CD4-positive, alpha-beta T cell (primary cell): ENCODE measurements around the gene KRT5. TPM values are rescaled to one million over a fixed set of nuclear protein-coding genes. Genes with fewer than 3 reads are reported as not detected.
A peak's percentile ranks its signal among the peaks of the same experiment; 100 is the strongest.

Experiments
- ATAC-seq: fragments of 200-7000 bp; cut with Tn5 transposase; one replicate; pipeline ENCODE4 v1.10.0; 2022; ENCODE audit warnings: mild to moderate bottlenecking; ENCODE audit not compliant: poor library complexity
- CTCF ChIA-PET: fragments of 350-600 bp; sonication (Branson Sonifier 250); formaldehyde crosslinking; loops from one replicate; lab custom pipeline; 2021; ENCODE audit warnings: antibody characterized with exemption, inconsistent platforms; lab: Charles Lee
- POLR2A ChIA-PET: fragments of 350-600 bp; sonication (Branson Sonifier 250); formaldehyde crosslinking; loops from one replicate; lab custom pipeline; 2021; ENCODE audit warnings: antibody characterized with exemption, inconsistent platforms; lab: Charles Lee
- DNase-seq, 14 experiments: peaks; one replicate each; pipeline ENCODE4 v3.0.0-alpha.2; 2013 to 2020; ENCODE audit warnings: mixed read lengths in 2 of 14
- H3K27ac ChIP-seq, 2 donors: one replicate each; pipeline versions ENCODE4 v1.5.1 to v1.7.0; 2013; ENCODE audit warnings: low read length in 2 of 2, low read depth in 1 of 2, mild to moderate bottlenecking in 1 of 2
- H3K27me3 ChIP-seq, 2 experiments: 1 replicate in 1 of 2; 2 replicates in 1 of 2; pipeline versions ENCODE4 v1.6.1 to v1.7.0; 2013; ENCODE audit warnings: low read length in 2 of 2, control low read depth in 1 of 2, mild to moderate bottlenecking in 1 of 2, moderate library complexity in 1 of 2; ENCODE audit not compliant: insufficient read depth in 2 of 2, control insufficient read depth in 1 of 2
- H3K36me3 ChIP-seq: one replicate; pipeline ENCODE4 v1.6.1; 2013; ENCODE audit warnings: low read length, control low read depth; ENCODE audit not compliant: insufficient read depth
- H3K4me1 ChIP-seq: one replicate; pipeline ENCODE4 v1.6.1; 2013; ENCODE audit warnings: low read length, control low read depth; ENCODE audit not compliant: insufficient read depth
- H3K4me3 ChIP-seq: one replicate; pipeline ENCODE4 v1.5.1; 2013; ENCODE audit warnings: mild to moderate bottlenecking, low read length, moderate library complexity
- H3K9me3 ChIP-seq, 2 experiments: 1 replicate in 1 of 2; 2 replicates in 1 of 2; pipeline versions ENCODE4 v1.6.1 to v1.7.0; 2013; ENCODE audit warnings: low read length in 2 of 2, mild to moderate bottlenecking in 2 of 2, control low read depth in 1 of 2, moderate library complexity in 1 of 2; ENCODE audit not compliant: control insufficient read depth in 1 of 2, insufficient read depth in 1 of 2
- H3K27ac Mint-ChIP-seq: one replicate; pipeline ENCODE4 v1.8.0; 2020; ENCODE audit warnings: mixed read lengths
- H3K27me3 Mint-ChIP-seq: one replicate; pipeline ENCODE4 v1.8.0; 2021; ENCODE audit warnings: mixed read lengths
- H3K36me3 Mint-ChIP-seq: one replicate; pipeline ENCODE4 v1.8.0; 2021; ENCODE audit warnings: low read depth, mixed read lengths
- H3K4me1 Mint-ChIP-seq: one replicate; pipeline ENCODE4 v1.8.0; 2021; ENCODE audit warnings: low read depth, mixed read lengths
- H3K4me3 Mint-ChIP-seq: one replicate; pipeline ENCODE4 v1.8.0; 2020; ENCODE audit warnings: mild to moderate bottlenecking, mixed read lengths
- H3K9me3 Mint-ChIP-seq: one replicate; pipeline ENCODE4 v1.8.0; 2020; ENCODE audit warnings: mixed read lengths
- CTCF ChIP-seq: fragments of 200-600 bp; IDR thresholded peaks from one replicate; pipeline ENCODE4 v1.8.0; 2022; ENCODE audit warnings: antibody characterized with exemption, mild to moderate bottlenecking
- intact Hi-C, 2 experiments: fragments of 100-400 bp; cut with DNase I in 1 of 2; cut with micrococcal nuclease in 1 of 2; formaldehyde crosslinking; loops; one replicate each; pipeline versions ENCODE4 v1.15.1 to v1.9.0; 2023 to 2025; cut with DNase I, micrococcal nuclease
- polyA plus RNA-seq, 2 donors: library from polyadenylated mRNA; unstranded; fragments of 120-200 nt; gene quantifications; one replicate each; pipeline ENCODE4 v1.2.1, GENCODE V29; 2013
- total RNA-seq, 174 experiments: library from RNA in 2 of 174; stranded (reverse) in 2 of 174; gene quantifications; one replicate each; pipeline ENCODE4 v1.2.3 and lab custom pipeline; 2021 to 2026

KRT5 gene
- under 1 TPM; 0.60 to 0.81 TPM for total RNA-seq
- 0.37 TPM for polyA plus RNA-seq (2013, experiment 1 of 2)
- polyA plus RNA-seq (2013, experiment 2 of 2) = 0.46 TPM
- 0 to 5.1 (median 0) reads per million in 172 experiments for total RNA-seq (lab: John Stamatoyannopoulos, UW)

DNA sequence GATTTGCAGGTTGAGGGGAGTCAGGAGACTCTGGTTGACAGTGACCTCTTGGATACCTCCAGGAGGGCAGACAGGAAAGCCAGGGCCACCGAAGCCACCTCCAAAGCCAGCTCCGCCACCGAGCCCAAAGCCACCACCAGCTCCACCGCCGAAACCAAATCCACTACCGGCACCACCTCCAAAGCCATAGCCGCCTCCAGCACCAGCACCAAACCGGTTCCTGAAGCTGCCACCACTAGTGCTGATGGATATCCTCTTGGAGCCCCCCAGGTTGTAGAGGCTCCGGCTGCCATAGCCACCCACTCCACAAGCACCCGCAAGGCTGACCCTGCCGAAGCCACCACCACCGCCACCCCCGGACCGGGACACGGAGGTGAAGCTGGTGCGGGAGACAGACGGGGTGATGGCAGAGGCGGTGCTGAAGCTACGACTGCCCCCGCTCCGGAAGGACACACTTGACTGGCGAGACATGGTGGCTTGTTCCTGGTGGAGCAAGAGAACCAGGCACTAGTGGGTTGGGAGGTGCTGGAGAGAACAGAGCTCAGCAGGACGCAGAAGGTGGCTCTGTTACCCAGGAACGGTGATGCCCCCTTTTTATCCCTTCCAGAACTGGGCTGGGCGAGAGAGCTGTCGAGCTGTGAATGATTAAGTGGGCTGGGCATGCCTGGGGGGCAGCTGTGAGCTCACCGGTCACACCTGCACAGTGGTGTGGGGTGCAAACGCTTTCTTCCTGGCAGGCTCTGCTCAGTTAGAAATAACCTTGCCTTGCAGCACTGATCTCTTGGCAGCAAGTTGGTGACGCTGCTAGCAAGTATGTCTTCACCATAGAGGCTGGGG is at the start of gene KRT5:
Gene KRT5, minus strand, starts transcription at position 569 of the 837 bp plus-strand sequence. Its CDS starts 98 bp downstream, at position 471.
- DNase-seq (no peak), ATAC-seq (no peak)
- Histone ChIP-seq H3K27me3 (peaks cover 0 to 2% of the 10 kb centered on the region in 2 experiments), H3K9me3 (no peaks in the 10 kb centered on the region), H3K4me1 (no peaks in the 10 kb centered on the region), H3K4me3 (no peak within 1 kb of the TSS), H3K27ac (no peak within 1 kb of the TSS), H3K36me3 (no peaks in the 10 kb centered on the region)
- POLR2A ChIA-PET = no interaction called here
- Mint-ChIP-seq H3K9me3 (no peaks in the 10 kb centered on the region), H3K27me3 (peaks cover 3% of the 10 kb centered on the region), H3K27ac (no peak within 1 kb of the TSS), H3K4me1 (no peaks in the 10 kb centered on the region), H3K36me3 (no peaks in the 10 kb centered on the region), H3K4me3 (no peak within 1 kb of the TSS)
- CTCF ChIA-PET = no interaction called here
- intact Hi-C loops = no loop called here
- no peak for TF ChIP-seq CTCF

- Histone ChIP-seq H3K4me1 (no peaks in the 10 kb centered on the region), H3K4me3 (no peak overlapping the region), H3K9me3 (no peaks in the 10 kb centered on the region), H3K36me3 (no peaks in the 10 kb centered on the region), H3K27ac (no peak overlapping the region), H3K27me3 (peaks cover 4 to 11% of the 10 kb centered on the region in 2 experiments)
- POLR2A ChIA-PET = interaction anchor here (0.7 kb wide), 1 partner anchor 8 kb away, joined by 3 read pairs; no protein-coding TSS in a partner anchor
- no peaks in the 10 kb centered on the region for H3K36me3 Mint-ChIP-seq
- H3K9me3 Mint-ChIP-seq = no peaks in the 10 kb centered on the region
- TF ChIP-seq CTCF = no peak
- ATAC-seq (no peak), DNase-seq (no peak)
- no peak overlapping the region for H3K4me3 Mint-ChIP-seq
- intact Hi-C loops = no loop called here
- no peak overlapping the region for H3K27ac Mint-ChIP-seq
- H3K27me3 Mint-ChIP-seq = peaks cover 25% of the 10 kb centered on the region
- H3K4me1 Mint-ChIP-seq = no peaks in the 10 kb centered on the region
- CTCF ChIA-PET = no interaction called here
Observed at GRCh38 chr12:52568111-52568510, 47.9 kb upstream of the KRT5 start.

DNA sequence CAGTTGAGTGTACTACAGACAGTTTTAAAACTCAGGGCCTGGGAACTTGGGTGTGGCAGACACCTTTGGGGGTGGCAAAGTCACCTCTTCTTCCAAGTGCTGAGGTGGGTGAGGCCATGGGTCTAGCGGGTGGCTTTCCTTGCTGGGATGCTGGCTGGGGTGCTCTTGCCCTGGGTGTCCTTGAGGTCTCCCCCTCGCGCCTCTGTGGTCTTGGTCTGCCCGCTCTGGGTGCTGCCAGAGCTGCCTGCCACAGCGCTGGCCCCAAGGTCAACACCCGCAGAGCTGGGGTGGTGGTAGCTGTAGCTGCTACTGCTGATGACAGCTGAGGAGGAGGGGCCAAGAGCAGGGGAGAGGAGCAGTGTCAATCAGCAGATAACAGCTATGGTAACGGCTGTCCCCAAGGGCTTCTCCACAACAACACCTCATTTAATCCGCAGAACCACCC is 46.7 kb upstream of the KRT5 start:
- ChIA-PET POLR2A (no interaction called here), CTCF (no interaction called here)
- H3K36me3 ChIP-seq = no peaks in the 10 kb centered on the region
- no peaks in the 10 kb centered on the region for H3K4me1 ChIP-seq
- H3K4me1 Mint-ChIP-seq = no peaks in the 10 kb centered on the region
- DNase-seq (peak in 5 of 14 experiments; percentile 8 to 85 (median 58)), ATAC-seq (peak; percentile 21)
- H3K9me3 ChIP-seq = no peaks in the 10 kb centered on the region
- no peaks in the 10 kb centered on the region for H3K9me3 Mint-ChIP-seq
- no peak for TF ChIP-seq CTCF
- intact Hi-C loops = no loop called here
- no peak overlapping the region for H3K4me3 Mint-ChIP-seq
- H3K27ac Mint-ChIP-seq = no peak overlapping the region
- no peaks in the 10 kb centered on the region for H3K36me3 Mint-ChIP-seq
- H3K27me3 Mint-ChIP-seq = peaks cover 25% of the 10 kb centered on the region
- no peak overlapping the region for H3K4me3 ChIP-seq
- peak overlapping the region in 1 of 2 donors; percentile 9 for H3K27ac ChIP-seq
- H3K27me3 ChIP-seq = peaks cover 4 to 11% of the 10 kb centered on the region in 2 experiments
